Endothelial cell of umbilical vein (primary cell): ENCODE data around the gene HCFC1R1. TPM values are rescaled to one million over a fixed set of nuclear protein-coding genes. Genes with fewer than 3 reads are reported as not detected.

Source experiments
- BruUV-seq: library from RNA; stranded (reverse); fragments of 400-500 nt; replicated peaks from 2 replicates; lab custom pipeline; 2021; lab: Mats Ljungman, UMichigan
- CTCF ChIA-PET: fragments of 300-600, 350-600 bp; sonication (Branson Sonifier 250); formaldehyde crosslinking; loops from one replicate; lab custom pipeline; 2021; ENCODE audit warnings: antibody characterized with exemption, inconsistent platforms; lab: Charles Lee
- POLR2A ChIA-PET: fragments of 300-600, 350-600 bp; sonication (Branson Sonifier 250); formaldehyde crosslinking; loops from one replicate; lab custom pipeline; 2021; ENCODE audit warnings: antibody characterized with exemption, inconsistent platforms; lab: Charles Lee
- DNase-seq: peaks from one replicate; pipeline ENCODE4 v3.0.0-alpha.2; 2011; ENCODE audit warnings: low read depth, low spot score
- FAIRE-seq: peaks from 2 replicates; lab custom pipeline; 2011; peaks lifted over from hg19 to GRCh38; lab: Jason Lieb, UNC
- H2AFZ ChIP-seq: 2 replicates; pipeline ENCODE4 v1.6.0; 2012; ENCODE audit warnings: low read depth, low read length, control low read depth, inconsistent platforms
- H3K27ac ChIP-seq: 2 replicates; pipeline ENCODE4 v1.5.1; 2011; ENCODE audit warnings: low read depth, mild to moderate bottlenecking, control low read depth, low read length, moderate library complexity; ENCODE audit not compliant: insufficient read depth
- H3K27me3 ChIP-seq, 2 experiments: 2 replicates each; pipeline versions ENCODE4 v1.6.0 to v1.6.1; 2011; ENCODE audit warnings: low read length in 2 of 2, mixed read lengths in 1 of 2; ENCODE audit not compliant: control insufficient read depth in 2 of 2, insufficient read depth in 2 of 2
- H3K36me3 ChIP-seq, 2 experiments: 2 replicates in 1 of 2; 3 replicates in 1 of 2; pipeline ENCODE4 v1.5.1; 2011; ENCODE audit warnings: low read length in 2 of 2, mild to moderate bottlenecking in 1 of 2, moderate library complexity in 1 of 2; ENCODE audit not compliant: control insufficient read depth in 2 of 2, insufficient read depth in 2 of 2; ENCODE audit errors: extremely low read depth in 1 of 2
- H3K4me1 ChIP-seq: 3 replicates; pipeline ENCODE4 v1.5.1; 2011; ENCODE audit warnings: mild to moderate bottlenecking, low read length; ENCODE audit not compliant: control insufficient read depth, insufficient read depth; ENCODE audit errors: extremely low read depth
- H3K4me2 ChIP-seq: 2 replicates; pipeline ENCODE4 v1.6.1; 2011; ENCODE audit warnings: low read length, control low read depth, mixed read lengths; ENCODE audit not compliant: insufficient read depth
- H3K4me3 ChIP-seq, 3 experiments: fragments of 200-600 bp in 1 of 3; sonication (generic), shearing (Covaris generic) in 1 of 3; replicated peaks in 1 of 3; 2 replicates each; pipeline ENCODE4 v1.5.1; 2011 to 2016; ENCODE audit warnings: control low read depth in 3 of 3, low read length in 3 of 3, mild to moderate bottlenecking in 2 of 3, inconsistent platforms in 1 of 3, low read depth in 1 of 3, moderate library complexity in 1 of 3; ENCODE audit not compliant: insufficient read depth in 1 of 3
- H3K79me2 ChIP-seq: 2 replicates; pipeline ENCODE4 v1.6.0; 2012; ENCODE audit warnings: low read length, inconsistent platforms; ENCODE audit not compliant: control insufficient read depth, insufficient read depth
- H3K9ac ChIP-seq: replicated peaks from 2 replicates; pipeline ENCODE3; 2011; ENCODE audit warnings: low read length, control low read depth; ENCODE audit not compliant: insufficient read depth; ENCODE audit errors: extremely low read depth
- H3K9me1 ChIP-seq: replicated peaks from 3 replicates; pipeline ENCODE4 v1.6.0; 2011; ENCODE audit warnings: mild to moderate bottlenecking, low read length; ENCODE audit not compliant: control insufficient read depth, insufficient read depth; ENCODE audit errors: extremely low read depth
- H3K9me3 ChIP-seq: replicated peaks from 2 replicates; pipeline ENCODE4 v1.5.1; 2012; ENCODE audit warnings: low read length, inconsistent platforms; ENCODE audit not compliant: control insufficient read depth, insufficient read depth
- H4K20me1 ChIP-seq: replicated peaks from 2 replicates; pipeline ENCODE3; 2011; ENCODE audit warnings: mild to moderate bottlenecking, low read length; ENCODE audit not compliant: control insufficient read depth, insufficient read depth; ENCODE audit errors: extremely low read depth
- EZH2 ChIP-seq: IDR thresholded peaks from 2 replicates; pipeline ENCODE4 v1.6.1; 2012; ENCODE audit warnings: borderline replicate concordance, low read depth, mild to moderate bottlenecking, moderate library complexity, low read length, inconsistent platforms; ENCODE audit not compliant: severe bottlenecking
- FOS ChIP-seq: IDR thresholded peaks from 2 replicates; pipeline ENCODE4 v1.6.1; 2011; ENCODE audit warnings: mild to moderate bottlenecking, low read length, moderate library complexity, borderline replicate concordance; ENCODE audit not compliant: insufficient read depth
- GATA2 ChIP-seq: IDR thresholded peaks from 2 replicates; pipeline ENCODE4 v1.7.0; 2011; ENCODE audit warnings: low read depth, mild to moderate bottlenecking, moderate library complexity, mixed read lengths, low read length; ENCODE audit not compliant: insufficient read length, insufficient read depth
- JUN ChIP-seq: IDR thresholded peaks from 2 replicates; pipeline ENCODE4 v1.6.1; 2011; ENCODE audit warnings: borderline replicate concordance, low read depth; ENCODE audit not compliant: insufficient read length, insufficient read depth
- MAX ChIP-seq: IDR thresholded peaks from 2 replicates; pipeline ENCODE4 v1.6.1; 2011; ENCODE audit not compliant: insufficient read depth, insufficient read length
- MYC ChIP-seq: IDR thresholded peaks from one replicate; pipeline ENCODE4 v1.6.1; 2011; ENCODE audit warnings: mild to moderate bottlenecking, low read depth, low read length
- POLR2A ChIP-seq: IDR thresholded peaks from 2 replicates; pipeline ENCODE4 v1.6.1; 2012; ENCODE audit warnings: low read depth, mild to moderate bottlenecking, control low read depth, low read length
- dilution Hi-C: fragments of 300-500 bp; cut with MboI; formaldehyde crosslinking; loops from one replicate; pipeline ENCODE4 v1.15.0; 2019; ENCODE audit warnings: low sequenced_read_pairs; ENCODE audit not compliant: extremely low pct_ligation_motif_present
- intact Hi-C: fragments of 100-400 bp; cut with micrococcal nuclease; formaldehyde crosslinking; loops from one replicate; pipeline ENCODE4 v1.10.0; 2022
- polyA plus RNA-seq, 4 experiments: library from polyadenylated mRNA; depleted of rRNA in 3 of 4; stranded (reverse) in 3 of 4; unstranded in 1 of 4; fragments of >200 nt; gene quantifications; 2 replicates each; pipeline versions ENCODE4 v1.2.1 to v1.2.3, GENCODE V29; 2011 to 2012; ENCODE audit warnings: missing spikeins in 1 of 4
- total RNA-seq: library from RNA; stranded (reverse); gene quantifications from 2 replicates; pipeline ENCODE4 v1.2.3, GENCODE V29; 2021

HCFC1R1 gene
- total and polyA plus RNA-seq, 2 donors (not counting 3 experiments of a cell fraction or from before 2014, with no cell fraction given), result 28.7 to 49.3 TPM

DNA sequence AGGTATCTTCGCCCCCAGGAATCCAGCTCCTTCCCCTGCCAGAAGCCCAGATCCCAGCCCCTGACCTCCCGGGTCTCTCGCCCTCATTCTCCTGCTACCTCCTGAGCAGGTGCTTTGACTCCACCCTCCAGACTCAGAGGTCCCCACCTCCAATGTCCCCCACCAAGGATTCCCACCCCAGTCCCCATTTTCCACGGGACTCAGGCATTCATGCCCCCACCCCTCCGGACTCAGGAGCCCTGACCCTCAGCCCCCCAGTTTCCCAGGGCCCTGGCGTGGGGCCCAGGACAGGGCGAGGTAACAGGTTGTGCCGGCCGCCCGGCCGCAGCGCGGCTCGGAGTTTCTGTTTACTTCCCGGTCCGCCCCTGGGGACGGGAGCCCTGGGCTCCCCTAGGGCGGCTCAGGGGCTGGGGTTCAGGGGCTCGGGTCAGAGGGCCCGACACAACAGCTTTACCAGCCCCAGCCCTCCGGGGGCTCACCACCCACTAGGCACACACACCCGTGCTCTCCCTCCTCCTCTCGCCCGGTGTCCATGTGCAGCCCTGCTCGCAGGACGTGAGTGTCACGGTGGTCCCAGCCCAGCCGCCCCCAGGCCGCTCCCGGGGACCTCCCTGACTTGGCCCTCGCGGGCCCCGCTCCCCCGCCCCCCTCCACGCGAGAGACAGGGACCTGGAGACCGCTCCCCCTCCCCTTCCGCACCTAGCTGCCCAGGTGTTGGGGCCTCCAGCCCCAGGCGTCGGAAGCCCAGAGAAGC lies 12.4 kb upstream of the HCFC1R1 start:
- DNase-seq (no peak), FAIRE-seq (no peak)
- no peak overlapping the region for H3K27ac ChIP-seq
- H3K4me3 ChIP-seq, result no peak overlapping the region
- no peak overlapping the region for H3K9ac ChIP-seq
- no peaks in the 10 kb centered on the region for H3K79me2 ChIP-seq
- no peaks in the 10 kb centered on the region for H3K9me1 ChIP-seq
- BruUV-seq, result no TSS peak
- no peaks in the 10 kb centered on the region for H4K20me1 ChIP-seq
- no peak overlapping the region for H3K4me2 ChIP-seq
- H3K9me3 ChIP-seq, result no peaks in the 10 kb centered on the region
- H3K4me1 ChIP-seq, result no peaks in the 10 kb centered on the region
- ChIA-PET POLR2A (no interaction called here), CTCF (interaction anchor here (1.6 to 8.5 kb wide), 2 partner anchors 23 to 92 kb away, joined by 4 to 138 read pairs; no protein-coding TSS in a partner anchor)
- no peaks in the 10 kb centered on the region for H3K36me3 ChIP-seq
- H3K27me3 ChIP-seq, result peaks cover 54% of the 10 kb centered on the region in 2 experiments
- intact Hi-C loops, result no loop called here
- no peak overlapping the region for H2AFZ ChIP-seq
- TF ChIP-seq MYC (no peak), JUN (no peak), POLR2A (no peak), GATA2 (no peak), MAX (no peak), EZH2 (peak; percentile 99), FOS (no peak)
- dilution Hi-C loops, result no loop called here
